Measurements from ENCODE around the gene FHOD3.

The FHOD3 gene

DNA sequence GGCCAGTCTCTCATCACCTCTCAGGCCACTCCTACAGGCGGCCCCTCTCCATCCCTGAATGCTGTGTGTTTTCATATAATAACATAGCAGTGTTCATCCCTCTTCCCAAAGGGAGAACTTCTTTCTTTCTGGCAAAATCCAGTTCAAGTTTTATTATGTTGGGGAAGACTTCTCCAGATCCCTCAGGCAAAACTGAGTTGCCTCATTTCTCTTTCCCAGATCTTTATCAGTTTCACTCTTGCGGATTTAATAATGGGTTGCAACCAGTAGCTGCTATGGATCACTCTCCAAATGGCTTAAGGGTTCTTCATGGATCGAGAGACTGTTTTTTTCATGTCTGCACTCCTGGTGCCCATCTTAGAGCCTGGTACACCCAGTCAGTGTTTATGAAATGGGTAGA is 129.9 kb downstream of the FHOD3 start:
- Mint-ChIP-seq H3K27ac (no peak overlapping the region), H3K4me1 (ENCODE audit: low read depth) (no peaks in the 10 kb centered on the region), H3K27me3 (no peaks in the 10 kb centered on the region), H3K4me3 (no peak overlapping the region), H3K9me3 (no peaks in the 10 kb centered on the region), H3K36me3 (ENCODE audit: low read depth) (no peaks in the 10 kb centered on the region)
- DNase-seq, result no peak

DNA sequence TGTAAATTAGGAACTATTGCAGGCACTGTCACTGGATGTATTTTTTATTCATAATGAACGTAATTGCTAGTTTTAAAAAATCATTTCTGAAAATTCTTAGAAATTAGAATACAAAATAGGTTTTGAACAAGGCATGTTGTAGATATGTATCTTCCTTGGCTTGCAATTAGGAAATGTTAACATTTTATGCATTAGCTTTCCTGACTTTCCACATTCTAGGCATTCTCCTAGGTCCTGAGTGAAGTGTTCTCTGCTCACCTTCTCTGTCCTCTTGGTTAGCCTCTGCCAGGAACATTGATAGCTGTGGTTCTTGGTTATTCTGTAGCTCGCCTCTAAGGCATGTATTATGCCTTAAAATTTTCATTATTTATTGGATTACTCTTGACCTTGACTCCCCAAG is 130.3 kb downstream of the FHOD3 start:
- Mint-ChIP-seq H3K27me3 (no peaks in the 10 kb centered on the region), H3K4me3 (no peak overlapping the region), H3K4me1 (ENCODE audit: low read depth) (no peaks in the 10 kb centered on the region), H3K36me3 (ENCODE audit: low read depth) (no peaks in the 10 kb centered on the region), H3K27ac (no peak overlapping the region), H3K9me3 (no peaks in the 10 kb centered on the region)
- no peak for DNase-seq

DNA sequence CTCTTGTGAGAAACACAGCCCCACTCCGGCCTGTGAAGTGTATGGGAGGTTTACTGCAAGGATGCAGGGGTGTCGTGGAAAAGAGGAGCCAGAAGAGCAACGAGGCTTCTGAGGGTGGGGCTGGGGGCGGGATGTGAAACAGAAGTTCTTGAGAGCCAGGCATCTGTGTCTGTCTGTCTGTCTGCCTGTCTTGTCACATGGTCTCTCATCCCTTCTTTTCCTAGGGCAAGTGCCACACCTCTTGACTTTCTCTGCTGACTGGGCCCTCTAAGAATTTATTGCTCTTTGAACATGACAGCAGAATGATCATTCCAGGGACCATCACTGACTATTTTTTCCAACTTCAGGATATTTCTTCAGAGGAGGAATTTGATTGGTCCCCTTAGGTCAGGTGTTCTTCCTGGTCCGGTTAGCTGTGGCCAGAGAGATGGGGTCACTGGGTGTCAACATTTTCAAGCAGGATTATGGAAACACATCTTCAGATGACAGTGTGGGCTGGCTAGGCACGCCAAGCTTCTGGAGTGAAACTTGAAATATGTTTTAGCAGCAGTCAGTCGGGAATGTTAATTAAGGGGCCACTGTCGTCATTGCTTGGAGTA is 131.0 kb downstream of the FHOD3 start:
- no peak overlapping the region for H3K4me3 Mint-ChIP-seq
- H3K9me3 Mint-ChIP-seq, result no peaks in the 10 kb centered on the region
- no peak overlapping the region for H3K27ac Mint-ChIP-seq
- DNase-seq, result no peak
- H3K27me3 Mint-ChIP-seq, result no peaks in the 10 kb centered on the region
- no peaks in the 10 kb centered on the region for H3K4me1 Mint-ChIP-seq (ENCODE audit: low read depth)
- H3K36me3 Mint-ChIP-seq (ENCODE audit: low read depth), result no peaks in the 10 kb centered on the region

GRCh38 chr18:36432880-36433555 is 135.5 kb downstream of the FHOD3 start:
- Mint-ChIP-seq H3K9me3 (no peaks in the 10 kb centered on the region), H3K27ac (no peak overlapping the region), H3K4me3 (no peak overlapping the region), H3K4me1 (ENCODE audit: low read depth) (no peaks in the 10 kb centered on the region), H3K27me3 (peaks cover 2% of the 10 kb centered on the region), H3K36me3 (ENCODE audit: low read depth) (no peaks in the 10 kb centered on the region)
- no peak for DNase-seq

DNA sequence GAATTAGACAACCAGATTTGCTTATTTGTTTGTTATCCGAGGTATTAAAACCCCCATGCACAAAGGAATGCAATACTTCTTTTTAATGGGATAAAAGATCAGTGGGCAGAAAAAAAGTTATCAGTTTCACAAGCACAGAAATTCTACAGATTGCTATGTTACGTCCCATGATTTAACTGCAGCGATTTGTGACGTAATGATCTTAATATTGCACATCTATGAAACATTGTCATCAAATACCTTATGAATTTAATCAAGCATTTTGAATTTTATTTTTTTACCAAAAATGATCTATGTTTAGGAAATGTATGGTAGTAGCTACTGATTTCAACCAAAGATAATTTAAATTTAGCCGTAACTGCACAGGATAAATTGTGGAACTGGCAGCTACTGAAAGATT is 138.9 kb downstream of the FHOD3 start:
- Mint-ChIP-seq H3K4me1 (ENCODE audit: low read depth) (no peaks in the 10 kb centered on the region), H3K27me3 (peaks cover 27% of the 10 kb centered on the region), H3K4me3 (no peak overlapping the region), H3K9me3 (no peaks in the 10 kb centered on the region), H3K27ac (no peak overlapping the region), H3K36me3 (ENCODE audit: low read depth) (no peaks in the 10 kb centered on the region)
- DNase-seq, result no peak

DNA sequence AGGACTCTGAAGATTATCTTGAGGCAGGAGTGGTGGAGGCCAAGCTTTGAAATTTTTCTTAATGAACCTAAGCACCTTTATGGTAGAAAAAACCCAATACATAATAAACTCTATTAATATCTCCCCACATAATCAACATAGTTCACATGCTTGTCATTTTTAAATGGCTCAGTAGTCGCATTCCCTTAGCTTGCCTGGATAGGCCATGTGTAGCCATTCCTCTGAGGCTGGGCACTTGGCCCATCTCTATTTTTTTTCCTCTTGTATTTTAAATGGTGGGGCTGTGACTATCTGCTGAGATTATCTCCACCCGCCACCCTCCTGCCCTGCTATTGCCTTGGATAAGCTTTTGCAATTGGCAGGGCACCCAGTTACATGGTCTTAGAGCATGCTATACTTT is 143.1 kb downstream of the FHOD3 start:
- no peak overlapping the region for H3K27ac Mint-ChIP-seq
- DNase-seq, result no peak

GRCh38 chr18:36441426-36442240 is 144.1 kb downstream of the FHOD3 start:
- Mint-ChIP-seq H3K36me3 (ENCODE audit: low read depth) (no peaks in the 10 kb centered on the region), H3K27me3 (peaks cover 30% of the 10 kb centered on the region), H3K9me3 (no peaks in the 10 kb centered on the region), H3K4me3 (no peak overlapping the region), H3K27ac (no peak overlapping the region), H3K4me1 (ENCODE audit: low read depth) (no peaks in the 10 kb centered on the region)
- no peak for DNase-seq

More for the DNA sequence above, 143.1 kb downstream of the FHOD3 start:
- Mint-ChIP-seq H3K4me3 (no peak overlapping the region), H3K4me1 (ENCODE audit: low read depth) (no peaks in the 10 kb centered on the region), H3K9me3 (no peaks in the 10 kb centered on the region), H3K36me3 (ENCODE audit: low read depth) (no peaks in the 10 kb centered on the region), H3K27me3 (peaks cover 30% of the 10 kb centered on the region)

GRCh38 chr18:36442717-36443116 is 145.2 kb downstream of the FHOD3 start:
- no peaks in the 10 kb centered on the region for H3K4me1 Mint-ChIP-seq (ENCODE audit: low read depth)
- peaks cover 30% of the 10 kb centered on the region for H3K27me3 Mint-ChIP-seq
- no peaks in the 10 kb centered on the region for H3K36me3 Mint-ChIP-seq (ENCODE audit: low read depth)
- H3K4me3 Mint-ChIP-seq, result no peak overlapping the region
- no peaks in the 10 kb centered on the region for H3K9me3 Mint-ChIP-seq
- no peak for DNase-seq
- no peak overlapping the region for H3K27ac Mint-ChIP-seq

GRCh38 chr18:36446059-36446458 is 148.5 kb downstream of the FHOD3 start:
- Mint-ChIP-seq H3K27ac (no peak overlapping the region), H3K4me3 (no peak overlapping the region)
- DNase-seq, result no peak

DNA sequence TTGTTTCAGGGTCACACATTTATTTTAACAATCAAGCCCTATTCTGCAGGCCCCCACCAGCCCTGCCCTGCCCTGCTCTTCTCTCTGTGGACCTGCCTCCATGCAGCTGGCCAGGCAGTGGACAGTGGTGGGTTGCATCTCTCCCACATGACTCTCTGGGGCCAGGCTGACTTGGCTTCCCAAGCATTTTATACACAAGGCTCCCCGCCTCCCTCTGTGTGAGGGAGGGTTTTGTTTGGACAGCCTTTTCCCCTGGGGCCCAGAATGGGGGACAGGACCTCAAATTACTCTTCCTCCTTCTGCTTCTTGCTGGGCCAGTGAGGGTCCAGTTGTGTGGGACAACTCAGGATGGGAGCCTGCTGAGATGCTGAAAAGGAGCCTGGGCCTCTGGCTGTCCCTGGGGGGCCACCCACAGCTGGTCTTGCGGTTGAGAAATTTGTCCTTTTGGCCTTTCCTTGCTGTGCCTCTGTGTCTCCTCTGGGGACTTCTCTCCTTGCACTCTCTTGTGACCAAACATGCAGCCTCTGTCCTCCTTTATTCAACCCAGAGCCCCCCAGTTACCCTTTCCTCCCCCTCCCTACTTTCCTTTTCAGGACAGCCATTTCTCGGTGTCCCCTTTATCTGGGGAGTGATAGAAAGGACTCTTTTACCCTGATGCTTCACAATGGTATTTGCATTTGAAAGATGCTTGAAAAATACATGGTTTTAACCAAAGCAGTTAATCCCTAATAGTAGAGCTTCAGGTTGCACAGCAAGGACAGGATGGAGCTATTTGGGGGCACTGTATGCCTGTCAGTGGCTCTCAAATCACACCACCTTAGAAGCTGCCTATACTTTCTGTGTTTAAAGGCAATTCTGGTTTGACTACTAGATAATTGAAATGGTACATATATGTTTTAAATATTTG is 151.1 kb downstream of the FHOD3 start:
- peaks cover 12% of the 10 kb centered on the region for H3K27me3 Mint-ChIP-seq
- no peak overlapping the region for H3K27ac Mint-ChIP-seq
- no peak overlapping the region for H3K4me3 Mint-ChIP-seq
- DNase-seq, result no peak
- H3K4me1 Mint-ChIP-seq (ENCODE audit: low read depth), result no peaks in the 10 kb centered on the region
- no peaks in the 10 kb centered on the region for H3K9me3 Mint-ChIP-seq
- no peaks in the 10 kb centered on the region for H3K36me3 Mint-ChIP-seq (ENCODE audit: low read depth)

More at GRCh38 chr18:36446059-36446458, 148.5 kb downstream of the FHOD3 start:
- peaks cover 7% of the 10 kb centered on the region for H3K27me3 Mint-ChIP-seq
- H3K4me1 Mint-ChIP-seq (ENCODE audit: low read depth), result no peaks in the 10 kb centered on the region
- H3K36me3 Mint-ChIP-seq (ENCODE audit: low read depth), result no peaks in the 10 kb centered on the region
- H3K9me3 Mint-ChIP-seq, result no peaks in the 10 kb centered on the region

DNA sequence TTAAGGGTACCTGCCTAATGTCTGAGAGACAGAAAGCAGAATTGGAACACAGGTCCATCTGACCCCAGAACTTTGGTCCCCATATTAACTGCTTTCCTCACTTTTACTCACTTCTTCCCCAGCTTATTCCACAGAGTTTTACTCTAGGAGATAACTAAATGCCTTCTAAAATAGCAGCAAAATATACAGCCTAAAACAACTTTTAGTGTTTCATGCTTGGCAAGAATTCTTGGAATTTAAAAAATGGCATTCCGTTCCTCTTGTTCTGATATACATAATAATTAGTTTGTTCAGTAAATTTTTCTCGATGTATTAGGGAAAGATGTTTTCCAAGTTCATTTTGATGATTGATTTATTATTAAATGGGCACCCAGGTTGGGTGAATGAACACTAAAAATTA is 151.9 kb downstream of the FHOD3 start:
- H3K4me1 Mint-ChIP-seq (ENCODE audit: low read depth), result no peaks in the 10 kb centered on the region
- no peak overlapping the region for H3K27ac Mint-ChIP-seq
- peaks cover 16% of the 10 kb centered on the region for H3K27me3 Mint-ChIP-seq
- H3K4me3 Mint-ChIP-seq, result no peak overlapping the region
- no peaks in the 10 kb centered on the region for H3K9me3 Mint-ChIP-seq
- no peaks in the 10 kb centered on the region for H3K36me3 Mint-ChIP-seq (ENCODE audit: low read depth)
- DNase-seq, result no peak

DNA sequence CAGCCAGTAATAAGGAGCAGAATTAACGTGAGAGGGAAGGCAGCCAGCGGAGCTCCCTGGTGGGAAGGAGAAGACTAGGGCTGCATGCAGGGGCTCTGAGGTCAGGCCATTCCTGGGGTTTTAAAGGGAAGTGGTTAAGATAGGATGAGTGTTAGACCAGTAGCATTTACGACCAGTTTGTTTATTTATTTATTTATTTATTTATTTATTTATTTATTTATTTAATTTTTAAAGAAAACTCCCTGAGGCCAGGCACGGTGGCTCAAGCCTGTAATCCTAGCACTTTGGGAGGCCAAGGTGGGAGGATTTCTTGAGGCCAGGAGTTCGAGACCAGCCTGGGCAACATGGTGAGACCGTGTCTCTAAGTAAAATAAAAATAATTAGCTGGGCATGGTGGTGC is 152.8 kb downstream of the FHOD3 start:
- no peak for DNase-seq
- Mint-ChIP-seq H3K4me1 (ENCODE audit: low read depth) (no peaks in the 10 kb centered on the region), H3K9me3 (no peaks in the 10 kb centered on the region), H3K36me3 (ENCODE audit: low read depth) (no peaks in the 10 kb centered on the region), H3K27ac (no peak overlapping the region), H3K27me3 (peaks cover 19% of the 10 kb centered on the region), H3K4me3 (no peak overlapping the region)

DNA sequence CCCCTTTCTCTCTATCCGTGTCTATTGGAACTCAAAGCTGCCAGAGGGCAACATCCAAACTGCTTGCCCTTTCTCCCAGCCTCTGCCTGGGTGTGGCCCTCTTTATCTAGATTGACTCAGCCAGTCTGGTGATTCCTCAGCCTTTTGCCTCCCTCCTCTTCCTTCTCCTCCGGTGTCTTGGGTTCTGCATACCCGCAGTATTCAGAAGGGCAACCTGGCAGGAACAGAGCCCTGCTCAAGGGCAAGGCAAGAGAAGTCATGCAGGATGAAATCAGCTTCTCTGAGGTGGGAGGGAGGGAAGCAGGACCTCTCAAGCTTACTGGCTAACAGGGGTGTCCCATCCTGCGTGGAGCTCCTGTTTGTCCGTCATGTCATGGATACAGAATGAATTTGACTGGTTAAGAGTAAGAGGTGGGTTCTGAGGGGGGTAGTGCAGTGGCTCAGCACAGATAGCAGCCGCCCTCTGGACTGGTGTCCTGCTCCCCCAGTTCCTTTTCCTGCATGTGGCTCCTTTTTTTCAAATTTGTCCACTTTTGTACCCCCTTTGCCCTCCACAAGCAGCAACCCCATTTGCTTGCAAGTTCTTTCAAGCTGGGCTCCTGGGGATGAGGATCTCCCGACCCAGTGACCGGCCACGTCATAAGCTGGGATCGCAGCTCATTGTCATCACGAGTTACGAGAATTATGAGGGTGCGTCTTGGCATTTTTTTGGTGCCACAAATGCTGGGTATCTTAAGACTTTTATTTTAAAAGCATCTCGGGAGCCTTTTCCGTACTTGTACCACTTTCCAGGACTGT is 154.1 kb downstream of the FHOD3 start:
- Mint-ChIP-seq H3K9me3 (no peaks in the 10 kb centered on the region), H3K4me1 (ENCODE audit: low read depth) (no peaks in the 10 kb centered on the region), H3K36me3 (ENCODE audit: low read depth) (no peaks in the 10 kb centered on the region), H3K27me3 (peaks cover 19% of the 10 kb centered on the region), H3K4me3 (no peak overlapping the region), H3K27ac (no peak overlapping the region)
- DNase-seq, result no peak

DNA sequence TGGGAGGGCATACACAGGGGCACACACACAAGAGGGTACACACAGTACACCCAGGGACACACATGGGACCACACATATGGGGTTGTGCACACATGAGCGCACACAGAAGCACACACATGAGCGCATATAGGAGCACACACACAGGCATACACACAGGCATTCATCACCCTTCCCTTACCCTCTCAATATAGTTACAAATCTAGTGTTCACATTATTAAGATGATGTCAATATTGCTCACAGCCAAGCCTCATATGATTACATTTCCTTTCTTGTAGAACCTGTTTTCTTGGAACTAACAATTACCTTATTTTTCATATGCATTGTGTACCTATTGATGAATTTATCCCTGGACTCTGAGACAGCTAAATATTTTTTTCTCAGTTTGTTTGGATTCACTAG is 156.7 kb downstream of the FHOD3 start:
- H3K27ac Mint-ChIP-seq, result no peak overlapping the region
- no peaks in the 10 kb centered on the region for H3K36me3 Mint-ChIP-seq (ENCODE audit: low read depth)
- no peaks in the 10 kb centered on the region for H3K9me3 Mint-ChIP-seq
- no peaks in the 10 kb centered on the region for H3K4me1 Mint-ChIP-seq (ENCODE audit: low read depth)
- no peak overlapping the region for H3K4me3 Mint-ChIP-seq
- DNase-seq, result no peak
- peaks cover 22% of the 10 kb centered on the region for H3K27me3 Mint-ChIP-seq

Data from activated T-cell treated with anti-CD3 and anti-CD28 coated beads, Interleukin-2, amount 50 U/mL, for 24 hours (primary cell).